PC-9 (cell line): ENCODE data around the gene PGF. TPM values are rescaled to one million over a fixed set of nuclear protein-coding genes. Genes with fewer than 3 reads are reported as not detected.

Experiments
- BruUV-seq: library from RNA; stranded (reverse); fragments of 400-500 nt; replicated peaks from 2 replicates; lab custom pipeline; 2021; lab: Mats Ljungman, UMichigan
- CTCF ChIA-PET: fragments of 300-600 bp; sonication (Branson Sonifier 250); formaldehyde crosslinking; loops from one replicate; lab custom pipeline; 2022; ENCODE audit warnings: antibody characterized with exemption; lab: Charles Lee
- POLR2A ChIA-PET: fragments of 300-600 bp; sonication (Branson Sonifier 250); formaldehyde crosslinking; loops from one replicate; lab custom pipeline; 2022; ENCODE audit warnings: antibody characterized with exemption; ENCODE audit not compliant: unreplicated experiment; lab: Charles Lee
- DNase-seq, 2 experiments: peaks; one replicate each; pipeline versions ENCODE4 v3.0.0 to v3.0.0-alpha.2; 2015 to 2022; ENCODE audit warnings: mixed read lengths in 1 of 2
- H2AFZ ChIP-seq: fragments of 200-600 bp; sonication (generic); 2 replicates; pipeline ENCODE4 v1.8.1; 2017; ENCODE audit warnings: antibody characterized with exemption
- H3F3A ChIP-seq: fragments of 200-600 bp; sonication (generic); 2 replicates; pipeline ENCODE4 v1.8.1; 2017; ENCODE audit warnings: antibody characterized with exemption, mild to moderate bottlenecking, low read depth; ENCODE audit not compliant: insufficient read depth
- H3K27ac ChIP-seq: fragments of 200-600 bp; sonication (generic); 2 replicates; pipeline ENCODE4 v1.6.1; 2016; ENCODE audit warnings: mixed run types
- H3K27me3 ChIP-seq: fragments of 200-600 bp; sonication (generic); 2 replicates; pipeline ENCODE4 v1.6.1; 2016; ENCODE audit warnings: low read depth, mixed run types; ENCODE audit not compliant: insufficient read depth
- H3K36me3 ChIP-seq: fragments of 200-600 bp; sonication (generic); 2 replicates; pipeline ENCODE4 v1.6.1; 2016; ENCODE audit warnings: low read depth, mixed run types
- H3K4me1 ChIP-seq: fragments of 200-600 bp; sonication (generic); replicated peaks from 2 replicates; pipeline ENCODE4 v1.6.1; 2016; ENCODE audit warnings: mixed run types; ENCODE audit not compliant: insufficient read depth
- H3K4me2 ChIP-seq: fragments of 200-600 bp; sonication (generic); 2 replicates; pipeline ENCODE4 v1.6.1; 2017; ENCODE audit warnings: mixed run types
- H3K4me3 ChIP-seq: fragments of 200-600 bp; sonication (generic); 2 replicates; pipeline ENCODE4 v1.6.1; 2016; ENCODE audit warnings: mixed run types
- H3K79me2 ChIP-seq: fragments of 200-600 bp; sonication (generic); 2 replicates; pipeline ENCODE4 v1.6.1; 2017; ENCODE audit warnings: low read depth, mixed run types
- H3K9me2 ChIP-seq: fragments of 200-600 bp; sonication (generic); 2 replicates; pipeline ENCODE4 v1.8.1; 2017; ENCODE audit warnings: mild to moderate bottlenecking; ENCODE audit not compliant: insufficient read depth
- H3K9me3 ChIP-seq: fragments of 200-600 bp; sonication (generic); 2 replicates; pipeline ENCODE4 v1.8.1; 2016; ENCODE audit warnings: low read depth; ENCODE audit not compliant: insufficient read depth
- H4K20me1 ChIP-seq: fragments of 200-600 bp; sonication (generic); 2 replicates; pipeline ENCODE4 v1.8.1; 2017; ENCODE audit not compliant: insufficient read depth
- EZH2 ChIP-seq: fragments of 200-600 bp; sonication (generic); IDR thresholded peaks from 2 replicates; pipeline ENCODE4 v1.8.0; 2017; ENCODE audit warnings: antibody characterized with exemption, low read depth
- intact Hi-C: fragments of 100-400 bp; cut with micrococcal nuclease; formaldehyde crosslinking; loops from one replicate; pipeline ENCODE4 v1.10.0; 2022; ENCODE audit not compliant: unreplicated experiment
- total RNA-seq: library from RNA; stranded (reverse); gene quantifications from 2 replicates; pipeline ENCODE4 v1.2.3, GENCODE V29; 2021
- TF ChIP-seq, protein P1 (sequence below): fragments of 200-600 bp; sonication (generic); conservative IDR thresholded peaks from 2 replicates; pipeline ENCODE4 v1.6.1; 2017; ENCODE audit warnings: mixed run types, antibody characterized with exemption, mild to moderate bottlenecking, moderate library complexity

The PGF gene
- total RNA-seq, 1 experiment from 2014 or later: 11.7 TPM

GRCh38 chr14:74960736-74961135, 5.3 kb upstream of the PGF start:
- CTCF ChIA-PET: no interaction called here
- Histone ChIP-seq H4K20me1 (no peaks in the 10 kb centered on the region), H3F3A (peaks cover 11% of the 10 kb centered on the region; the same call in 1 of the 2 replicates), H3K4me2 (no peak overlapping the region), H3K4me1 (peaks cover 36% of the 10 kb centered on the region), H3K79me2 (no peaks in the 10 kb centered on the region), H2AFZ (no peak overlapping the region), H3K9me2 (no peaks in the 10 kb centered on the region), H3K4me3 (no peak overlapping the region), H3K36me3 (no peaks in the 10 kb centered on the region), H3K9me3 (no peaks in the 10 kb centered on the region), H3K27ac (no peak overlapping the region), H3K27me3 (no peaks in the 10 kb centered on the region)
- intact Hi-C loops: no loop called here
- no TSS peak for BruUV-seq
- no peak for DNase-seq
- POLR2A ChIA-PET: interaction anchor here (0.6 kb wide), 2 partner anchors 11 to 46 kb away, joined by 5 to 9 read pairs; no protein-coding TSS in a partner anchor
- TF ChIP-seq EZH2: no peak
- TF ChIP-seq, protein P1, sequence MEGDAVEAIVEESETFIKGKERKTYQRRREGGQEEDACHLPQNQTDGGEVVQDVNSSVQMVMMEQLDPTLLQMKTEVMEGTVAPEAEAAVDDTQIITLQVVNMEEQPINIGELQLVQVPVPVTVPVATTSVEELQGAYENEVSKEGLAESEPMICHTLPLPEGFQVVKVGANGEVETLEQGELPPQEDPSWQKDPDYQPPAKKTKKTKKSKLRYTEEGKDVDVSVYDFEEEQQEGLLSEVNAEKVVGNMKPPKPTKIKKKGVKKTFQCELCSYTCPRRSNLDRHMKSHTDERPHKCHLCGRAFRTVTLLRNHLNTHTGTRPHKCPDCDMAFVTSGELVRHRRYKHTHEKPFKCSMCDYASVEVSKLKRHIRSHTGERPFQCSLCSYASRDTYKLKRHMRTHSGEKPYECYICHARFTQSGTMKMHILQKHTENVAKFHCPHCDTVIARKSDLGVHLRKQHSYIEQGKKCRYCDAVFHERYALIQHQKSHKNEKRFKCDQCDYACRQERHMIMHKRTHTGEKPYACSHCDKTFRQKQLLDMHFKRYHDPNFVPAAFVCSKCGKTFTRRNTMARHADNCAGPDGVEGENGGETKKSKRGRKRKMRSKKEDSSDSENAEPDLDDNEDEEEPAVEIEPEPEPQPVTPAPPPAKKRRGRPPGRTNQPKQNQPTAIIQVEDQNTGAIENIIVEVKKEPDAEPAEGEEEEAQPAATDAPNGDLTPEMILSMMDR: no peak

- Histone ChIP-seq H3K27me3 (peaks cover 5% of the 10 kb centered on the region; the same call in 1 of the 2 replicates), H3K4me1 (peaks cover 31% of the 10 kb centered on the region), H3K9me2 (no peaks in the 10 kb centered on the region), H3K79me2 (no peaks in the 10 kb centered on the region), H4K20me1 (no peaks in the 10 kb centered on the region), H3K4me3 (no peak overlapping the region), H3K4me2 (peak overlapping the region; percentile 8), H3K27ac (0 out of 2 replicates have a peak overlapping the region, but pooled peaks have one; percentile 6), H3K36me3 (no peaks in the 10 kb centered on the region), H3F3A (peaks cover 11% of the 10 kb centered on the region; the same call in 1 of the 2 replicates), H2AFZ (no peak overlapping the region), H3K9me3 (no peaks in the 10 kb centered on the region)
- ChIA-PET POLR2A (no interaction called here), CTCF (no interaction called here)
- TF ChIP-seq EZH2: no peak
- TF ChIP-seq, protein P1: no peak
- no TSS peak for BruUV-seq
- DNase-seq: no peak
- intact Hi-C loops: no loop called here
Measured at GRCh38 chr14:74959596-74960180, 4.3 kb upstream of the PGF start.

GRCh38 chr14:74956280-74957072, 1.1 kb upstream of the PGF start:
- Histone ChIP-seq H2AFZ (no peak overlapping the region), H4K20me1 (no peaks in the 10 kb centered on the region), H3F3A (peaks cover 11% of the 10 kb centered on the region; the same call in 1 of the 2 replicates), H3K4me3 (no peak overlapping the region), H3K9me2 (no peaks in the 10 kb centered on the region), H3K79me2 (no peaks in the 10 kb centered on the region), H3K9me3 (no peaks in the 10 kb centered on the region), H3K36me3 (no peaks in the 10 kb centered on the region), H3K27me3 (peaks cover 5% of the 10 kb centered on the region; the same call in 1 of the 2 replicates), H3K4me1 (peaks cover 20% of the 10 kb centered on the region), H3K27ac (no peak overlapping the region), H3K4me2 (no peak overlapping the region)
- POLR2A ChIA-PET: interaction anchor here (0.6 kb wide), 1 partner anchor 55 kb away, joined by 3 read pairs; no protein-coding TSS in a partner anchor
- intact Hi-C loops: no loop called here
- TF ChIP-seq, protein P1: no peak
- no peak for TF ChIP-seq EZH2
- CTCF ChIA-PET: no interaction called here
- no peak for DNase-seq
- no TSS peak for BruUV-seq
